IMR-90 (cell line): Measurements from ENCODE around the gene C19orf25.

Experiments used
- CHD1 ChIP-seq: IDR thresholded peaks from 2 replicates; pipeline ENCODE4 v1.6.1; 2012; ENCODE audit warnings: low read depth, low read length, improper control_type of control experiment
- MAFK ChIP-seq: IDR thresholded peaks from 2 replicates; pipeline ENCODE4 v1.6.1; 2012; ENCODE audit warnings: low read depth, low read length, improper control_type of control experiment
- MAZ ChIP-seq: IDR thresholded peaks from 2 replicates; pipeline ENCODE4 v1.6.1; 2012; ENCODE audit warnings: low read depth, mild to moderate bottlenecking, low read length, improper control_type of control experiment, moderate library complexity, borderline replicate concordance
- MXI1 ChIP-seq: IDR thresholded peaks from 2 replicates; pipeline ENCODE4 v1.6.1; 2012; ENCODE audit warnings: low read depth, mild to moderate bottlenecking, low read length, moderate library complexity, borderline replicate concordance
- POLR2A ChIP-seq: IDR thresholded peaks from 2 replicates; pipeline ENCODE4 v1.6.1; 2012; ENCODE audit warnings: mild to moderate bottlenecking, low read depth, low read length
- RAD21 ChIP-seq: IDR thresholded peaks from 2 replicates; pipeline ENCODE4 v1.6.1; 2012; ENCODE audit warnings: low read length, improper control_type of control experiment
- RCOR1 ChIP-seq: IDR thresholded peaks from 2 replicates; pipeline ENCODE4 v1.6.1; 2012; ENCODE audit warnings: mild to moderate bottlenecking, low read length, improper control_type of control experiment; ENCODE audit not compliant: insufficient replicate concordance
- SMC3 ChIP-seq: fragments of 150-350 bp; IDR thresholded peaks from 2 replicates; pipeline ENCODE4 v1.6.1; 2016; ENCODE audit warnings: low read depth, mild to moderate bottlenecking, antibody characterized with exemption, low read length, moderate library complexity
- USF2 ChIP-seq: fragments of 150-350 bp; IDR thresholded peaks from 2 replicates; pipeline ENCODE4 v1.6.1; 2017; ENCODE audit warnings: mild to moderate bottlenecking, antibody characterized with exemption, low read length, low read depth
- TF ChIP-seq, protein P1 (sequence below): conservative IDR thresholded peaks from 2 replicates; pipeline ENCODE4 v1.5.1; 2012; ENCODE audit warnings: mild to moderate bottlenecking, low read depth, low read length, improper control_type of control experiment

DNA sequence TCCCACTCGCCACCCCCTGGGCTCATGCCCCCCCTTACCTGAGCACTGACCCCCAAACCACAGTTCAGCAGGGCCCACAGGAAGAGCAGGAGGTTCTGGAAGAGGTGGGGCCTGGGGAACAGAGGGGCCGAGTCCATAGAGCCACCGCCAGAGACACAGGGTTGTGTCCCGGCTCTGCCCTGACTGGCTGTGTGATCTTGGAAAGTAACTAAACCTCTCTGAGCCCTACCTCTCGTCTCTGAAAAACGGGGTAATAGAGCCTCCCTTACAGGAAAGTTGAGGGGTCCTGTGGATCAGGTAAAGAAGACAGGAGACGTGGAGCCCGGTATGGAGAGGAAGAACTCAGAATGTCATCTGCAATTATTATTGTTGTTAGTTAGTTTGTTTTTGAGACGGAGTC lies 31.8 kb upstream of the C19orf25 start:
- TF ChIP-seq, protein P1, sequence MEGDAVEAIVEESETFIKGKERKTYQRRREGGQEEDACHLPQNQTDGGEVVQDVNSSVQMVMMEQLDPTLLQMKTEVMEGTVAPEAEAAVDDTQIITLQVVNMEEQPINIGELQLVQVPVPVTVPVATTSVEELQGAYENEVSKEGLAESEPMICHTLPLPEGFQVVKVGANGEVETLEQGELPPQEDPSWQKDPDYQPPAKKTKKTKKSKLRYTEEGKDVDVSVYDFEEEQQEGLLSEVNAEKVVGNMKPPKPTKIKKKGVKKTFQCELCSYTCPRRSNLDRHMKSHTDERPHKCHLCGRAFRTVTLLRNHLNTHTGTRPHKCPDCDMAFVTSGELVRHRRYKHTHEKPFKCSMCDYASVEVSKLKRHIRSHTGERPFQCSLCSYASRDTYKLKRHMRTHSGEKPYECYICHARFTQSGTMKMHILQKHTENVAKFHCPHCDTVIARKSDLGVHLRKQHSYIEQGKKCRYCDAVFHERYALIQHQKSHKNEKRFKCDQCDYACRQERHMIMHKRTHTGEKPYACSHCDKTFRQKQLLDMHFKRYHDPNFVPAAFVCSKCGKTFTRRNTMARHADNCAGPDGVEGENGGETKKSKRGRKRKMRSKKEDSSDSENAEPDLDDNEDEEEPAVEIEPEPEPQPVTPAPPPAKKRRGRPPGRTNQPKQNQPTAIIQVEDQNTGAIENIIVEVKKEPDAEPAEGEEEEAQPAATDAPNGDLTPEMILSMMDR: no peak
- TF ChIP-seq RAD21 (no peak), POLR2A (no peak), MAFK (no peak), USF2 (no peak), SMC3 (no peak), RCOR1 (no peak), CHD1 (no peak), MAZ (no peak), MXI1 (no peak)
